PFSK-1 (cell line): Measurements from ENCODE around the gene MZB1.

ENCODE experiments used
- FOXP2 ChIP-seq: optimal IDR thresholded peaks from 2 replicates; pipeline ENCODE3; 2011; ENCODE audit warnings: borderline replicate concordance, control low read depth, inconsistent platforms; ENCODE audit not compliant: insufficient read depth; ENCODE audit errors: extremely low read length, extremely low read depth
- POLR2AphosphoS5 ChIP-seq: IDR thresholded peaks from 2 replicates; pipeline ENCODE4 v1.6.1; 2012; ENCODE audit warnings: low read depth, mild to moderate bottlenecking, control low read depth, low read length, moderate library complexity
- SIN3A ChIP-seq: IDR thresholded peaks from 2 replicates; pipeline ENCODE4 v1.6.1; 2012; ENCODE audit warnings: mild to moderate bottlenecking, low read length, moderate library complexity, borderline replicate concordance; ENCODE audit not compliant: insufficient read depth
- TAF1 ChIP-seq: IDR thresholded peaks from 2 replicates; pipeline ENCODE4 v1.6.1; 2012; ENCODE audit warnings: low read length, control low read depth, borderline replicate concordance; ENCODE audit not compliant: insufficient read depth
- TF ChIP-seq, protein P1 (sequence below), 2 experiments: IDR thresholded peaks; 2 replicates each; pipeline versions ENCODE4 v1.6.1 to v1.8.0; 2011 to 2012; ENCODE audit warnings: low read depth in 2 of 2, low read length in 2 of 2, control low read depth in 1 of 2, inconsistent platforms in 1 of 2, mild to moderate bottlenecking in 1 of 2, moderate library complexity in 1 of 2; ENCODE audit not compliant: insufficient read depth in 1 of 2

DNA sequence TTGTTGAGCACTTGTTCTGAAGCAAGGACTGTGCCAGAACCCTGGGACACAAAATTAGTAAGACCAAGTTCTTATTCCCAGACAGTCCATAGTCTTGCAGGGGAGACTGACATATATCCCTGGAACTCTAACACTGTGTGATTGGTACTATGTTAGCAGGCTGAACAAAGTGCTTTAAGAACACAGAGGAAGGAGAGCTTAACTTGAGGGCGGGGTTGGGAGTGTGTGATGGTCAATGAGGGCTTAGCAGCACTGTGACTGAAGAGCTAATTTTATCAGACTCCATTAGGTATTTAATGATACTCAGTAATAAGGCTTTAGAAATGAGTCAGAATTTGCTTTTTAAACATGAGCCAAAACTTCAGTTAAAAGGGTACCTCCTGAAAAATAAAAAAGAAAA is 29.1 kb upstream of the MZB1 start:
- TF ChIP-seq POLR2AphosphoS5, result no peak
- TF ChIP-seq, protein P1, sequence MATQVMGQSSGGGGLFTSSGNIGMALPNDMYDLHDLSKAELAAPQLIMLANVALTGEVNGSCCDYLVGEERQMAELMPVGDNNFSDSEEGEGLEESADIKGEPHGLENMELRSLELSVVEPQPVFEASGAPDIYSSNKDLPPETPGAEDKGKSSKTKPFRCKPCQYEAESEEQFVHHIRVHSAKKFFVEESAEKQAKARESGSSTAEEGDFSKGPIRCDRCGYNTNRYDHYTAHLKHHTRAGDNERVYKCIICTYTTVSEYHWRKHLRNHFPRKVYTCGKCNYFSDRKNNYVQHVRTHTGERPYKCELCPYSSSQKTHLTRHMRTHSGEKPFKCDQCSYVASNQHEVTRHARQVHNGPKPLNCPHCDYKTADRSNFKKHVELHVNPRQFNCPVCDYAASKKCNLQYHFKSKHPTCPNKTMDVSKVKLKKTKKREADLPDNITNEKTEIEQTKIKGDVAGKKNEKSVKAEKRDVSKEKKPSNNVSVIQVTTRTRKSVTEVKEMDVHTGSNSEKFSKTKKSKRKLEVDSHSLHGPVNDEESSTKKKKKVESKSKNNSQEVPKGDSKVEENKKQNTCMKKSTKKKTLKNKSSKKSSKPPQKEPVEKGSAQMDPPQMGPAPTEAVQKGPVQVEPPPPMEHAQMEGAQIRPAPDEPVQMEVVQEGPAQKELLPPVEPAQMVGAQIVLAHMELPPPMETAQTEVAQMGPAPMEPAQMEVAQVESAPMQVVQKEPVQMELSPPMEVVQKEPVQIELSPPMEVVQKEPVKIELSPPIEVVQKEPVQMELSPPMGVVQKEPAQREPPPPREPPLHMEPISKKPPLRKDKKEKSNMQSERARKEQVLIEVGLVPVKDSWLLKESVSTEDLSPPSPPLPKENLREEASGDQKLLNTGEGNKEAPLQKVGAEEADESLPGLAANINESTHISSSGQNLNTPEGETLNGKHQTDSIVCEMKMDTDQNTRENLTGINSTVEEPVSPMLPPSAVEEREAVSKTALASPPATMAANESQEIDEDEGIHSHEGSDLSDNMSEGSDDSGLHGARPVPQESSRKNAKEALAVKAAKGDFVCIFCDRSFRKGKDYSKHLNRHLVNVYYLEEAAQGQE (IDR thresholded peaks at IDR 0.05; ENCODE audit: insufficient read depth in 1 of 2, low read depth in 2 of 2, low read length in 2 of 2), result no peak
- no peak for TF ChIP-seq TAF1
- TF ChIP-seq SIN3A, result no peak
- no peak for TF ChIP-seq FOXP2
